Liver (tissue), 3 donors: ENCODE data around the gene HPCAL1.

Source experiments
- ATF3 ChIP-seq: IDR thresholded peaks from 2 replicates; pipeline ENCODE4 v1.6.1; 2016; ENCODE audit warnings: antibody characterized with exemption
- CTCF ChIP-seq: fragments of 150-350 bp; IDR thresholded peaks from 2 replicates; pipeline ENCODE4 v1.5.1; 2017; ENCODE audit warnings: improper control_type of control experiment, low read depth, low read length; ENCODE audit not compliant: missing input control
- EGR1 ChIP-seq, 2 donors: IDR thresholded peaks; 2 replicates each; pipeline ENCODE4 v1.6.1; 2016 to 2018; ENCODE audit warnings: antibody characterized with exemption in 2 of 2, low read depth in 2 of 2
- FOXA1 ChIP-seq: IDR thresholded peaks from 2 replicates; pipeline ENCODE4 v1.6.1; 2016; ENCODE audit warnings: antibody characterized with exemption
- GABPA ChIP-seq, 2 donors: IDR thresholded peaks in 1 of 2; conservative IDR thresholded peaks in 1 of 2; 2 replicates each; pipeline ENCODE4 v1.6.1; 2016; ENCODE audit warnings: antibody characterized with exemption in 2 of 2, mild to moderate bottlenecking in 1 of 2, moderate library complexity in 1 of 2
- JUND ChIP-seq, 2 donors: IDR thresholded peaks; 2 replicates each; pipeline ENCODE4 v1.6.1; 2016; ENCODE audit warnings: antibody characterized with exemption in 2 of 2
- RAD21 ChIP-seq, 2 donors: IDR thresholded peaks; 2 replicates each; pipeline ENCODE4 v1.6.1; 2016; ENCODE audit warnings: antibody characterized with exemption in 2 of 2, mild to moderate bottlenecking in 2 of 2
- REST ChIP-seq: IDR thresholded peaks from 2 replicates; pipeline ENCODE4 v1.6.1; 2016; ENCODE audit warnings: antibody characterized with exemption, mild to moderate bottlenecking
- TF ChIP-seq, protein P1 (sequence below): IDR thresholded peaks from 2 replicates; pipeline ENCODE4 v1.6.1; 2016; ENCODE audit warnings: antibody characterized with exemption
- donor health status: healthy.
- donor health status: healthy.

DNA sequence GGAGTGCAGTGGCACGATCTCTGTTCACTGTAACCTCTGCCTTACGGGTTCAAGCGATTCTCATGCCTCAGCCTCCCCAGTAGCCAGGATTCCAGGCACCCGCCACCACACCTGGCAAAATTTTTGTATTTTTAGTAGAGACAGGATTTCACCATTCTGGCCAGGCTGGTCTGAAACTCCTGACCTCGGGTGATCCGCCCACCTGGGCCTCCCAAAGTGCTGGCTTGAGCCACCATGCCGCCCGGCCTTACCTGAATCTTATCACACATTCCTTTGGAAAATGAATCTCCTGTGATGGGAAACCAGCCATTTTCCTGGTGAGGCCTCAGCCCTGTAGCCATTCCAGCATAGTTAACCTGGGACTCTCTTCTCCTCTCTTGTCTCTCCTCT lies 57.8 kb downstream of the HPCAL1 start:
- TF ChIP-seq GABPA (IDR thresholded peaks at IDR 0.05 in 1 of 2, conservative IDR thresholded peaks at IDR 0.05 in 1 of 2): no peak
- TF ChIP-seq JUND (IDR thresholded peaks at IDR 0.05): no peak
- TF ChIP-seq CTCF: no peak
- TF ChIP-seq, protein P1, sequence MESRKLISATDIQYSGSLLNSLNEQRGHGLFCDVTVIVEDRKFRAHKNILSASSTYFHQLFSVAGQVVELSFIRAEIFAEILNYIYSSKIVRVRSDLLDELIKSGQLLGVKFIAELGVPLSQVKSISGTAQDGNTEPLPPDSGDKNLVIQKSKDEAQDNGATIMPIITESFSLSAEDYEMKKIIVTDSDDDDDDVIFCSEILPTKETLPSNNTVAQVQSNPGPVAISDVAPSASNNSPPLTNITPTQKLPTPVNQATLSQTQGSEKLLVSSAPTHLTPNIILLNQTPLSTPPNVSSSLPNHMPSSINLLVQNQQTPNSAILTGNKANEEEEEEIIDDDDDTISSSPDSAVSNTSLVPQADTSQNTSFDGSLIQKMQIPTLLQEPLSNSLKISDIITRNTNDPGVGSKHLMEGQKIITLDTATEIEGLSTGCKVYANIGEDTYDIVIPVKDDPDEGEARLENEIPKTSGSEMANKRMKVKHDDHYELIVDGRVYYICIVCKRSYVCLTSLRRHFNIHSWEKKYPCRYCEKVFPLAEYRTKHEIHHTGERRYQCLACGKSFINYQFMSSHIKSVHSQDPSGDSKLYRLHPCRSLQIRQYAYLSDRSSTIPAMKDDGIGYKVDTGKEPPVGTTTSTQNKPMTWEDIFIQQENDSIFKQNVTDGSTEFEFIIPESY: no peak
- TF ChIP-seq RAD21 (IDR thresholded peaks at IDR 0.05): no peak
- TF ChIP-seq ATF3: no peak
- TF ChIP-seq REST: no peak
- no peak for TF ChIP-seq EGR1 (IDR thresholded peaks at IDR 0.05; ENCODE audit: low read depth in 2 of 2)
- TF ChIP-seq FOXA1: no peak
